ENCODE results near the gene HCAR2. TPM values are rescaled to one million over a fixed set of nuclear protein-coding genes. Genes with fewer than 3 reads are reported as not detected.
"Not testable (repeated sequence)": the region's sequence is repeated elsewhere in the genome, so short reads cannot be mapped to it uniquely, and the experiment has no call there.

The HCAR2 gene
- total RNA-seq, 4 donors from 2014 or later, result 18.3 to 47.2 (median 22.1) TPM

DNA sequence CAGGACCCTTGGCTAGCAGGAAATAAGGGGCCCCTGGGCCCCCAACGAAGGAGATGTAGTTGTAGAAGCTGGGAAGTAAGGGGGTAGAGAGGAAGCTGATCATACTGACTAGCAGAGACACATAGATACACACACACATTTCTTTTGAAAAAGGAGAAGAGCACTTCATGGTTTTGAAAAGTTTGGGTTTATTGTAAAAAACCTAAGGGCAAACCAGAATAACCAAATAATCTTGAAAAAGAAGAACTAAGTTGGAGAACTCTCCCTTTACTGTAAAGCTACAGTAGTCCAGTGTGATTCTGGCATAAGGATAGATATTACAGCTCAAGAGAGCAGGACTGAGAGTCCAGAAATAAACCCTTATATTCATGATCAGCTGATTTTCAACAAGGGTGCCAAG, 19.2 kb upstream of the HCAR2 start:
- no peak for TF ChIP-seq POLR2A (IDR thresholded peaks at IDR 0.05)
- TF ChIP-seq, protein P1, sequence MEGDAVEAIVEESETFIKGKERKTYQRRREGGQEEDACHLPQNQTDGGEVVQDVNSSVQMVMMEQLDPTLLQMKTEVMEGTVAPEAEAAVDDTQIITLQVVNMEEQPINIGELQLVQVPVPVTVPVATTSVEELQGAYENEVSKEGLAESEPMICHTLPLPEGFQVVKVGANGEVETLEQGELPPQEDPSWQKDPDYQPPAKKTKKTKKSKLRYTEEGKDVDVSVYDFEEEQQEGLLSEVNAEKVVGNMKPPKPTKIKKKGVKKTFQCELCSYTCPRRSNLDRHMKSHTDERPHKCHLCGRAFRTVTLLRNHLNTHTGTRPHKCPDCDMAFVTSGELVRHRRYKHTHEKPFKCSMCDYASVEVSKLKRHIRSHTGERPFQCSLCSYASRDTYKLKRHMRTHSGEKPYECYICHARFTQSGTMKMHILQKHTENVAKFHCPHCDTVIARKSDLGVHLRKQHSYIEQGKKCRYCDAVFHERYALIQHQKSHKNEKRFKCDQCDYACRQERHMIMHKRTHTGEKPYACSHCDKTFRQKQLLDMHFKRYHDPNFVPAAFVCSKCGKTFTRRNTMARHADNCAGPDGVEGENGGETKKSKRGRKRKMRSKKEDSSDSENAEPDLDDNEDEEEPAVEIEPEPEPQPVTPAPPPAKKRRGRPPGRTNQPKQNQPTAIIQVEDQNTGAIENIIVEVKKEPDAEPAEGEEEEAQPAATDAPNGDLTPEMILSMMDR (IDR thresholded peaks at IDR 0.05), result no peak
- intact Hi-C loops (cut with DNase I; ENCODE audit: low total_unique reads), result no loop called here
- no peak for DNase-seq (ENCODE audit: low spot score in 2 of 2)
- 52 to 59% methylated on average over 1 of the region's 1 CpG for WGBS, 2 donors
- H3K4me3 ChIP-seq (ENCODE audit: low read depth, poor library complexity, severe bottlenecking), result no peak overlapping the region

DNA sequence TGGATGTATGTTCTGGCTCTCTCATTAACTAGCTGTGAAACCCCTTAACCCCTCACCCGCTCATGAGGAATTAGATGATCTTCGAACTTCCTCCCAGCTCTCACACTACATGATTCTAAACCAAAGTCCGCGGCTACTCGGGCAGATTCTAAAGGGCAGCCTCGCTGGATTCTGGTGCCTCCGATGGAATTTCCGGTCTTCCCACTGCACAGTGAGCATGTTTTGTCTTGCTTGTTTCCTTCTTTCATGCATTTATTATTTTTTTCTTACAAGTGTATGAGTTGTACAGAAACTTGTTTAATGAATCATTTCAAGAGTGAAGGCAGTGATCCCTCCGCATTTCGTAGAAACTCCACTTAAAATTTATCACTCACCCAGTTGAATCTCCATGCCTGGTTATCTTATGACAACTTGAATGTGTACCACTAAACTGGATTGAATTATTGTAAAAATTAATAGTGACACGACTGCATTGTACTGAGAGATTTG, 17.9 kb upstream of the HCAR2 start:
- no peak for DNase-seq (ENCODE audit: low spot score in 2 of 2)
- intact Hi-C loops (cut with DNase I; ENCODE audit: low total_unique reads), result no loop called here
- no peak overlapping the region for H3K4me3 ChIP-seq (ENCODE audit: low read depth, poor library complexity, severe bottlenecking)
- TF ChIP-seq, protein P1 (IDR thresholded peaks at IDR 0.05), result no peak
- no peak for TF ChIP-seq POLR2A (IDR thresholded peaks at IDR 0.05)
- 43 to 60% methylated on average over 11 of the region's 11 CpGs for WGBS, 2 donors

DNA sequence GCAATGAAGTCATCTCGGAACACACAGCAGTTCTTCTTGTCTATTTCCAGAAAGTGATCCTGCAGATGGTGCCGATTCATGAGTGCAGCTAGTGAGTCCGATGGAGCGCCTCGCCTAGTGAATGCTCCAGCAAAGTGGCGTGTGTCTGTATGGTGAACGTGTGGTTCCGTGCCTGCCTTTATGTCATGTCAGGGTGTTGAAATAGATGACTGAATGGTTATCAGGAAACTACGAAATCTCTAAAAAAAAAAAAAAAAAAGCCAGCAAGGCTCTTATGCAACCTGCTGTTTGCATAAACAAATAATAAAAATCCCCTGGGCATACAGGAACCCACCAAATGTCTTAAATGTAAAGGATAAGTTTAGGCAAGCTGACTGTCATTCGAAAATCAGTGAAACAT, 13.5 kb upstream of the HCAR2 start, which contains the start of gene HCAR3:
Gene HCAR3, minus strand, starts transcription at position 154 of the 400 bp plus-strand sequence. Its CDS starts 74 bp downstream, at position 80.
- peak in 1 of 2 donors; percentile 69 for DNase-seq (ENCODE audit: low spot score in 2 of 2)
- intact Hi-C loops (cut with DNase I; ENCODE audit: low total_unique reads); H3K4me3 ChIP-seq (ENCODE audit: low read depth, poor library complexity, severe bottlenecking): not testable (repeated sequence)
- WGBS, 2 donors, result 29 to 69% methylated on average over 10 of the region's 10 CpGs

DNA sequence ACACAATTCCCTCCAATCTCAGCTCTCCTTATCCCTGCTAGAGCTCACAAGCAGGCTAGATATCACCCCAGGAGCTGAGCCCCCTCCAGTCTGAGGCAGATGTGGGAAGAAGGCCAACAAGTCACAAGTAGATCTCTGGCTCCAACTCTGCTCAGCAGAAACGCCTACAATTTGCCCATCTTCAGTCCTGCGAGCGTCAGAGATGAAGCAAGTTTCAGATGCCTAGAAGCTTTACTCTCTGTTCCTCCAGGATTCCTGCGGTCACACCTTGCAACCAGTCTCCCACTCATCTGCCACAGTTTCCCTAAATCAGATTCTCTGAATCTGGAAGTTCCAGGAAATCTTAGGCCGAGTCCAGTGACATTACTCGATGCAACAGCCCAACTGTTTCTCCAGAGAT, 12.1 kb upstream of the HCAR2 start:
- intact Hi-C loops (cut with DNase I; ENCODE audit: low total_unique reads); H3K4me3 ChIP-seq (ENCODE audit: low read depth, poor library complexity, severe bottlenecking): not testable (repeated sequence)
- WGBS, 2 donors, result 41 to 52% methylated on average over 6 of the region's 6 CpGs
- peak in 1 of 2 donors; percentile 50 for DNase-seq (ENCODE audit: low spot score in 2 of 2)

DNA sequence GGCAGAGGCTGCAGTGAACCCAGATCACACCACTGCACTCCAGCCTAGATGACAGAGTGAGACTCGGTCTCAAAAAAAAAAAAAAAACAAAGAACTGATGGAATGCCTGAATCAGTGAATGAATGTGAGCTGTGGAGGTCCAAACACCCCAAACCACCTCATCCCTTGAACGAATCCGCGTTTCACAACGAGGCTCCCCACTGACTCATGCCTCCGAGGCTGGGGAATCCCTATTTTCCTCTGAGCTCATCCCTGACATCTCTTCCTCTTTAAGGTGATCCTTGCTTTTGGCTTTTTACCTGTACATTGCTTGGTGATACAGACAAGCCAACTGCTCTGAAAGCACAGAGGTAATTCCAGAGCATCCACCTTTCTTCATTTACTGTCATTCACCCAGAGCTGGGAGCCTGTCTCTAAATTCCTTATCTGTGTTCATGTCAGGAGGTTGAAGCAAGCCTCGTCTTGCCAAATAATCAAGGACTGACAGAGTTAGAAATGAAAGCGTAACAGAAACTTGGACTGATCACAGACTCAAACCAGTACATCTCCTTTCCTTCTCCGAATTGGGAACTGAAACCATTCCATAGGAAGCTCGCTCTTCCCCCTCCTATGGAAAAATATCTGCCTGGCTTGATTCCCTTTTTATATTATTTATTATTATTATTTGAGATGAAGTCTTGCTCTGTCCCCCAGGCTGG, 10.5 kb upstream of the HCAR2 start:
- DNase-seq (ENCODE audit: low spot score in 2 of 2); H3K4me3 ChIP-seq (ENCODE audit: low read depth, poor library complexity, severe bottlenecking); intact Hi-C loops (cut with DNase I; ENCODE audit: low total_unique reads): not testable (repeated sequence)
- 32 to 34% methylated on average over 3 to 4 of the region's 10 CpGs for WGBS, 2 donors

DNA sequence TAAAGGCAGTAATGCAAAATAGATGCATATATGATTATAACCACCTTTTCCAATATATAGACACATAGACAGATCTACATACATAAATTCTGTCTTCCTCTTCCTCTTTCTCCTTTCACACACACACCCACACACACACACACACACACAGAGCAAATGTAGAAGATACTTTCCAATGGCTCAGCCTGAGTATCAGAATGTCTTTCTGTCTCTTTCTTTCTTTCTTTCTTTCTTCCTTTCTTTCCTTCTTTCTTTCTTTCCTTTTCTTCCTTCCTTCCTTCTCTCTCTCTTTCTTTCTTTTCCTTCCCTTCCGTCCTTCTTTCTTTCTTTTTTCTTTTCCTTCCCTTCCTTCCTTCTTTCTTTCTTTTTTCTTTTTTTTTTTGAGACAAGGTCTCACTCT, 8.1 kb upstream of the HCAR2 start:
- intact Hi-C loops (cut with DNase I; ENCODE audit: low total_unique reads), result not testable (repeated sequence)

DNA sequence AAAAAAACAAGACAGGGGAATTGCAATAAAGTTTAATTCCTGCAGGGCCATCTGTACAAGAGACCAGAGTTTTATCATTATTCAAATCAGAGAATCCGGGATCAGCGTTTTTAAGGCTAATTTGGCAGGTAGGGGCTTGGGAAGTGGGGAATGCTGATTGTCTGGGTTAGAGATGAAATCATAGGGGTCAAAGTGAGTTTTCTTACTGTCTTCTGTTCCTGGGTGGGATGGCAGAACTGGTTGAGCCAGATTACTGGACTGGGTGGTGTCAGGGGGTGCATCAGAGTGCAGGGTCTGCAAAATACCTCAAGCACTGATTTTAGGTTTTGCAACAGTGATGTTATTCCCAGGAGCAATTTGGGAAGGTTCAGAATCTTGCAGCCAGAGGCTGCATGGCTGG, 7.2 kb upstream of the HCAR2 start:
- DNase-seq (ENCODE audit: low spot score in 2 of 2); intact Hi-C loops (cut with DNase I; ENCODE audit: low total_unique reads); H3K4me3 ChIP-seq (ENCODE audit: low read depth, poor library complexity, severe bottlenecking): not testable (repeated sequence)
- 51 to 52% methylated on average over 2 of the region's 2 CpGs for WGBS, 2 donors

More for the DNA sequence above, 8.1 kb upstream of the HCAR2 start:
- not testable (repeated sequence) for DNase-seq (ENCODE audit: low spot score in 2 of 2); H3K4me3 ChIP-seq (ENCODE audit: low read depth, poor library complexity, severe bottlenecking)
- WGBS, 2 donors, result 88 to 89% methylated on average over 1 of the region's 1 CpG

DNA sequence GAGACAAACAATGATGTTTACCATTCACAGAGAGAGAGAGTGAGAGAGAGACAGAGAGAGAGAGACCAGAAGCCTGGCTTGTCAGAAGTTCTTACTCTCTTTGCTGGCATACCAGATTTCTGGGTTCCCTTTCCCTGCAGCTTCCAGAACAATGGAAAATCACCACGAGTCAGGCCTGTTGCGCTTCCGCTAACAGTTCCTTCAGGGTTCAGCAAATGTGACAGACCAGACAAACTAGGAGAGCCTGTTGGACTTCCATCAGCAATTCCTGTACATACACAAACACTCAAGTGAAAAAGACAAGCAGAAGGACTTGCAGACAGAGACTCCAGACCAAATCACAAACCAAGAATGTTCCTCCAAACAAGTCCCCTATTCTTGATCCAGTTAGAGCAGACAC, 6.1 kb upstream of the HCAR2 start:
- WGBS, 2 donors, result no CpG with 5 or more reads among the region's 3 CpGs
- H3K4me3 ChIP-seq (ENCODE audit: low read depth, poor library complexity, severe bottlenecking); DNase-seq (ENCODE audit: low spot score in 2 of 2); intact Hi-C loops (cut with DNase I; ENCODE audit: low total_unique reads): not testable (repeated sequence)

DNA sequence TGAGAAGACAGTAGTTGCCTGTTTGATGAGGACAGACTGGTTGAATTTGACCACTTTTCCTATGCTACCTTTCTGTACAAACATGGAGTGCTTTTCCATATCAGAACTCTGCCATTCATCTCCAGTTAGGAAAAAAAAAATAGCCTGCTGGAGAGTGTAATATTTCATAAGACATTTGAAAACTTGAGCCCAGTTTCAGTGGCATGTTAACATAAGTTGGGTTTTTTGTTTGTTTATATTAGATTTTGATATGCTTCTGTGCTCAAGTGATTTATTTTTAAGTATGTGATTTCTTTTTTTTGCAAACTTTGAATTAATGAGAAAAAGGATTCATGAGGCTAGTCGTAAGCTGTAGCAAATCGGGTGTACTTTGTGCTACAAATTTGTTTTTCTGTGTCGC, 684 bp upstream of the HCAR2 start:
- H3K4me3 ChIP-seq (ENCODE audit: low read depth, poor library complexity, severe bottlenecking); DNase-seq (ENCODE audit: low spot score in 2 of 2); intact Hi-C loops (cut with DNase I; ENCODE audit: low total_unique reads): not testable (repeated sequence)
- 84 to 92% methylated on average over 3 of the region's 3 CpGs for WGBS, 2 donors

DNA sequence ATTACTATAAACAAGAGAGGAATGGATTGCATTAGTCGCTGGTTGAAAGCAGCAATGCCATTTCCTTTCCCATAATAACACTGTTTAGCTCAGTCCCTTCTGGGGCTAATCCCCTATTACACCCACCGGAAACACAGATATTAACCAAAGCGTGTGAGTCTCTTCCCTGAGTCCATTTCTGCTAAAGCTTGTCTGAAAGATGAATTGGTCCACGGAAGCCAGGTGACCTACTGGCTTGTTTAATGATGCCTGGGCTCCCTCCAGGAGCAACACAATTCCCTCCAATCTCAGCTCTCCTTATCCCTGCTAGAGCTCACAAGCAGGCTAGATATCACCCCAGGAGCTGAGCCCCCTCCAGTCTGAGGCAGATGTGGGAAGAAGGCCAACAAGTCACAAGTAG, 1.7 kb downstream of the HCAR2 start:
- intact Hi-C loops (cut with DNase I; ENCODE audit: low total_unique reads); DNase-seq (ENCODE audit: low spot score in 2 of 2); H3K4me3 ChIP-seq (ENCODE audit: low read depth, poor library complexity, severe bottlenecking): not testable (repeated sequence)
- WGBS, 2 donors, result 25 to 39% methylated on average over 4 of the region's 4 CpGs

DNA sequence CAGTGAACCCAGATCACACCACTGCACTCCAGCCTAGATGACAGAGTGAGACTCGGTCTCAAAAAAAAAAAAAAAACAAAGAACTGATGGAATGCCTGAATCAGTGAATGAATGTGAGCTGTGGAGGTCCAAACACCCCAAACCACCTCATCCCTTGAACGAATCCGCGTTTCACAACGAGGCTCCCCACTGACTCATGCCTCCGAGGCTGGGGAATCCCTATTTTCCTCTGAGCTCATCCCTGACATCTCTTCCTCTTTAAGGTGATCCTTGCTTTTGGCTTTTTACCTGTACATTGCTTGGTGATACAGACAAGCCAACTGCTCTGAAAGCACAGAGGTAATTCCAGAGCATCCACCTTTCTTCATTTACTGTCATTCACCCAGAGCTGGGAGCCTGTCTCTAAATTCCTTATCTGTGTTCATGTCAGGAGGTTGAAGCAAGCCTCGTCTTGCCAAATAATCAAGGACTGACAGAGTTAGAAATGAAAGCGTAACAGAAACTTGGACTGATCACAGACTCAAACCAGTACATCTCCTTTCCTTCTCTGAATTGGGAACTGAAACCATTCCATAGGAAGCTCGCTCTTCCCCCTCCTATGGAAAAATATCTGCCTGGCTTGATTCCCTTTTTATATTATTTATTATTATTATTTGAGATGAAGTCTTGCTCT, 3.0 kb downstream of the HCAR2 start:
- WGBS, 2 donors, result no CpG with 5 or more reads among the region's 9 CpGs
- DNase-seq (ENCODE audit: low spot score in 2 of 2); intact Hi-C loops (cut with DNase I; ENCODE audit: low total_unique reads); H3K4me3 ChIP-seq (ENCODE audit: low read depth, poor library complexity, severe bottlenecking): not testable (repeated sequence)

DNA sequence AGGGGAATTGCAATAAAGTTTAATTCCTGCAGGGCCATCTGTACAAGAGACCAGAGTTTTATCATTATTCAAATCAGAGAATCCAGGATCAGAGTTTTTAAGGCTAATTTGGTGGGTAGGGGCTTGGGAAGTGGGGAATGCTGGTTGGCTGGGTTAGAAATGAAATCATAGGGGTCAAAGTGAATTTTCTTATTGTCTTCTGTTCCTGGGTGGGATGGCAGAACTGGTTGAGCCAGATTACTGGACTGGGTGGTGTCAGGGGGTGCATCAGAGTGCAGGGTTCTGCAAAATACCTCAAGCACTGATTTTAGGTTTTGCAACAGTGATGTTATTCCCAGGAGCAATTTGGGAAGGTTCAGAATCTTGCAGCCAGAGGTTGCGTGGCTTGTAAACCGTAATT, 6.2 kb downstream of the HCAR2 start:
- H3K4me3 ChIP-seq (ENCODE audit: low read depth, poor library complexity, severe bottlenecking); intact Hi-C loops (cut with DNase I; ENCODE audit: low total_unique reads); DNase-seq (ENCODE audit: low spot score in 2 of 2): not testable (repeated sequence)
- 46 to 59% methylated on average over 2 of the region's 2 CpGs for WGBS, 2 donors

Measured in lower leg skin (tissue), 4 donors.